Uterus (tissue), 2 donors: ENCODE results near the gene DROSHA.

ENCODE experiments used
- CTCF ChIP-seq, 4 experiments: fragments of 200-600 bp in 2 of 4; fragments of 450-650 bp in 2 of 4; sonication (generic) in 2 of 4; IDR thresholded peaks; one replicate each; pipeline ENCODE4 v1.5.1; 2016 to 2019; ENCODE audit warnings: antibody characterized with exemption in 4 of 4, mild to moderate bottlenecking in 2 of 4, moderate library complexity in 1 of 4
- POLR2A ChIP-seq, 2 donors: fragments of 450-650 bp; IDR thresholded peaks; one replicate each; pipeline ENCODE4 v1.6.1; 2016; ENCODE audit warnings: antibody characterized with exemption in 2 of 2, mild to moderate bottlenecking in 1 of 2, moderate library complexity in 1 of 2

DNA sequence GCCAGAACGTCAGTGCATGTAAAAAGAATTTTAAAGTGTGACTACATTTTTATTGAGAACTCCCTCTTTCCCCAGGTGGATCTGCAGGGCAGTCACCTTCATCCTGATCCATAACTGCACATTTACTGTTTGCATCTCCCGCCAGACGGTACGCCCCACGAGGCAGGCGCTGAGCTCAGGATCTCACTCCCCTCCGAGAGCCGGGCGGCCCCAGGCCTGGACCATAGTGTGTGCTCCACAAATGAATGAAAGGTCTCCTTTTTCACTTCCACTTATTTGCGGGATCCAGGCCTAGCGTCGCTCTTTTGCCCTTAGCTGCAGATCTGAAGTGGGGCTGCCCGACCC lies 378 bp downstream of the DROSHA start:
- TF ChIP-seq CTCF (IDR thresholded peaks at IDR 0.05) (no peak), POLR2A (IDR thresholded peaks at IDR 0.05) (no peak)
